Gastrocnemius medialis (tissue), 4 donors: ENCODE results near the gene PLXNA2.

ENCODE experiments used
- POLR2A ChIP-seq, 2 donors: fragments of 450-650 bp; IDR thresholded peaks; one replicate each; pipeline ENCODE4 v1.6.1; 2017; ENCODE audit warnings: antibody characterized with exemption in 2 of 2, mild to moderate bottlenecking in 2 of 2, moderate library complexity in 2 of 2
- TF ChIP-seq, protein P1 (sequence below), 5 experiments: fragments of 450-650 bp in 3 of 5; fragments of 200-600 bp in 2 of 5; sonication (generic) in 2 of 5; IDR thresholded peaks in 4 of 5; conservative IDR thresholded peaks in 1 of 5; 1 replicate in 4 of 5; 2 replicates in 1 of 5; pipeline ENCODE4 v1.5.1; 2016 to 2019; ENCODE audit warnings: antibody characterized with exemption in 5 of 5, mild to moderate bottlenecking in 3 of 5, moderate library complexity in 3 of 5

DNA sequence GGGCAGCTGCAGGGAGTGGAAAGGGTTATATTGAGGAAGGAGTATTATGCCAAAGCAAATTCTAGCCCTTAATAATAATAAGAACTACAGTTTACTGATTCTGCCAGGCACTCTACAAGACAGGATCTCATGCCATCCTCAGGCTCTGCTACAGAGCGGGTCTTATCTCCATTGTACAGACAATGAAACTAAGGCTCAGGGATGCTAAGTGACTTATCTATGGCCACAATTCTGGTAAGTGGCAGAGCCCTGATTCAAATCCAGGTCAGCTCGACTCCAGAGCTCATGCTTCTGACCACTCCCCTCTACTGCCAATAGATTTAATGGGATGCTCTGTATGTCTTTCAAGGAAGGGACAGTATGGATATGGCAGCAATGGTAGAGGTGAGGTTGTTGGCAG is 187.1 kb downstream of the PLXNA2 start:
- TF ChIP-seq, protein P1, sequence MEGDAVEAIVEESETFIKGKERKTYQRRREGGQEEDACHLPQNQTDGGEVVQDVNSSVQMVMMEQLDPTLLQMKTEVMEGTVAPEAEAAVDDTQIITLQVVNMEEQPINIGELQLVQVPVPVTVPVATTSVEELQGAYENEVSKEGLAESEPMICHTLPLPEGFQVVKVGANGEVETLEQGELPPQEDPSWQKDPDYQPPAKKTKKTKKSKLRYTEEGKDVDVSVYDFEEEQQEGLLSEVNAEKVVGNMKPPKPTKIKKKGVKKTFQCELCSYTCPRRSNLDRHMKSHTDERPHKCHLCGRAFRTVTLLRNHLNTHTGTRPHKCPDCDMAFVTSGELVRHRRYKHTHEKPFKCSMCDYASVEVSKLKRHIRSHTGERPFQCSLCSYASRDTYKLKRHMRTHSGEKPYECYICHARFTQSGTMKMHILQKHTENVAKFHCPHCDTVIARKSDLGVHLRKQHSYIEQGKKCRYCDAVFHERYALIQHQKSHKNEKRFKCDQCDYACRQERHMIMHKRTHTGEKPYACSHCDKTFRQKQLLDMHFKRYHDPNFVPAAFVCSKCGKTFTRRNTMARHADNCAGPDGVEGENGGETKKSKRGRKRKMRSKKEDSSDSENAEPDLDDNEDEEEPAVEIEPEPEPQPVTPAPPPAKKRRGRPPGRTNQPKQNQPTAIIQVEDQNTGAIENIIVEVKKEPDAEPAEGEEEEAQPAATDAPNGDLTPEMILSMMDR (IDR thresholded peaks at IDR 0.05 in 4 of 5, conservative IDR thresholded peaks at IDR 0.05 in 1 of 5): no peak
- no peak for TF ChIP-seq POLR2A (IDR thresholded peaks at IDR 0.05)
